ENCODE measurements around the gene MATN3. TPM values are rescaled to one million over a fixed set of nuclear protein-coding genes. Genes with fewer than 3 reads are reported as not detected.

The MATN3 gene
- total RNA-seq, 1 donor: 1.4 TPM

DNA sequence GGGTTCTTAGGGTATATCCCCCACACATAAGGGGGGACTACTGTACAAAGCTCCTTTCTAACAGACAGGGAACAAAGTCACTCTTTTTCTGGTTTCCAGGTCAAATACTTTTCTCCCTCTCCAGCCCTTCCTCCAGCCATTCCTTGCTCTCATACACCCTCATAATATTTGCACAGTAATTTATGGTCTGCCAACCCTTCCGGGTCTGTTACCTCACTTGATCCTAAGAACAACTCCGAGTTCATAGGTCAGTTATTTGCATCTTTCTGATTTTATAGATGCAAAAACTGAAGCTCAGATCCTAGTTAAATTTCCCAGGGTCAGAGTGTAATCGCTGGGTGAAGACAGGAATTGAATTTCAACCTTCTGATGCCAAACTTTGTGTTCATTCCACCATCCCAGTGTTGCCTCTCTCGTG lies 14.8 kb upstream of the MATN3 start:
- TF ChIP-seq, protein P1, sequence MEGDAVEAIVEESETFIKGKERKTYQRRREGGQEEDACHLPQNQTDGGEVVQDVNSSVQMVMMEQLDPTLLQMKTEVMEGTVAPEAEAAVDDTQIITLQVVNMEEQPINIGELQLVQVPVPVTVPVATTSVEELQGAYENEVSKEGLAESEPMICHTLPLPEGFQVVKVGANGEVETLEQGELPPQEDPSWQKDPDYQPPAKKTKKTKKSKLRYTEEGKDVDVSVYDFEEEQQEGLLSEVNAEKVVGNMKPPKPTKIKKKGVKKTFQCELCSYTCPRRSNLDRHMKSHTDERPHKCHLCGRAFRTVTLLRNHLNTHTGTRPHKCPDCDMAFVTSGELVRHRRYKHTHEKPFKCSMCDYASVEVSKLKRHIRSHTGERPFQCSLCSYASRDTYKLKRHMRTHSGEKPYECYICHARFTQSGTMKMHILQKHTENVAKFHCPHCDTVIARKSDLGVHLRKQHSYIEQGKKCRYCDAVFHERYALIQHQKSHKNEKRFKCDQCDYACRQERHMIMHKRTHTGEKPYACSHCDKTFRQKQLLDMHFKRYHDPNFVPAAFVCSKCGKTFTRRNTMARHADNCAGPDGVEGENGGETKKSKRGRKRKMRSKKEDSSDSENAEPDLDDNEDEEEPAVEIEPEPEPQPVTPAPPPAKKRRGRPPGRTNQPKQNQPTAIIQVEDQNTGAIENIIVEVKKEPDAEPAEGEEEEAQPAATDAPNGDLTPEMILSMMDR (IDR thresholded peaks at IDR 0.05; ENCODE audit: extremely low read depth, low read depth, low read length): no peak
- no peak overlapping the region for H3K4me2 ChIP-seq (ENCODE audit: insufficient read depth, low read length)

DNA sequence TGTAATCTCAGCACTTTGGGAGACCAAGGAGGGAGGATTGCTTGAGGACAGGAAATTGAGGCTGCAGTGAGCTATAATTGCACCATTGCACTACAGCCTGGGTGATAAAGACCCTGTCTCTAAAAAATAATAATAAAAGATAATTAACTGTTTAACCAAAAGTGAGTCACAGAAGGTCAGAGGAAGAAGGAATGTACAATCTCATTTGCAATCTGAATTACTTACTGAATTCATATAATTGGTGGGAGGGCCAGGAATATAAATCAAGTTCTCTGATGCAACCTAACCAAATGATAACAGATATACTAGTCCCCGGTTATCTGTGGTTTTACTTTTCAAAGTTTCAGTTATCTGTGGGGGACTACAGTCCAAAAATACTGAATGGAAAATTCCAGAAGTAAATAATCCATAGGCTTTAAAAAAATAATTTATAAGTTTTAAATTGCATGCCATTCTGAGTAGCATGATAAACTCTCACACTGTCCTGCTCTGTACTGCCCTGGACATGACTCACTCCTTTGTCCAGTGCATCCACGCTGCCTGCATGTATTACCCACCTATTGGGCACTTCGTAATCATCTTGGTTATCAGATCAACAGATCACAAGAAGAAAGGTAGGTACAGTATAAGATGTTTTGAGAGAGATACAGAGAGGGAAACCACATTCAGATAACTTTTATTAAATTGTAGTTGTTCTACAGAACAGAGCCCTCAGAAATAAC lies 12.8 kb upstream of the MATN3 start:
- Histone ChIP-seq H2AFZ (ENCODE audit: low read length) (no peak overlapping the region), H3K4me1 (ENCODE audit: insufficient read depth, low read length) (peaks cover 11% of the 10 kb centered on the region), H4K20me1 (ENCODE audit: insufficient read depth, low read length) (peaks cover 15% of the 10 kb centered on the region), H3K4me3 (ENCODE audit: insufficient read depth, low read length) (no peak overlapping the region), H3K36me3 (ENCODE audit: insufficient read depth, low read length) (peaks cover 21% of the 10 kb centered on the region), H3K27me3 (ENCODE audit: insufficient read depth, low read length) (no peaks in the 10 kb centered on the region), H3K4me2 (ENCODE audit: insufficient read depth, low read length) (no peak overlapping the region), H3K79me2 (ENCODE audit: insufficient read depth, low read length) (peaks cover 8% of the 10 kb centered on the region), H3K9me3 (ENCODE audit: low read depth, low read length) (no peaks in the 10 kb centered on the region), H3K27ac (ENCODE audit: low read depth, low read length) (no peak overlapping the region)
- TF ChIP-seq, protein P1 (IDR thresholded peaks at IDR 0.05; ENCODE audit: extremely low read depth, low read depth, low read length): no peak
- no peak for DNase-seq (ENCODE audit: insufficient read length, low spot score, missing footprints)

More for the DNA sequence above, 14.8 kb upstream of the MATN3 start:
- Histone ChIP-seq H3K27me3 (ENCODE audit: insufficient read depth, low read length) (no peaks in the 10 kb centered on the region), H3K9me3 (ENCODE audit: low read depth, low read length) (no peaks in the 10 kb centered on the region), H3K36me3 (ENCODE audit: insufficient read depth, low read length) (peaks cover 42% of the 10 kb centered on the region), H2AFZ (ENCODE audit: low read length) (no peak overlapping the region), H3K4me3 (ENCODE audit: insufficient read depth, low read length) (no peak overlapping the region), H3K79me2 (ENCODE audit: insufficient read depth, low read length) (peaks cover 21% of the 10 kb centered on the region), H3K27ac (ENCODE audit: low read depth, low read length) (peak overlapping the region; percentile 18), H4K20me1 (ENCODE audit: insufficient read depth, low read length) (peaks cover 15% of the 10 kb centered on the region), H3K4me1 (ENCODE audit: insufficient read depth, low read length) (peaks cover 11% of the 10 kb centered on the region)
- DNase-seq (ENCODE audit: insufficient read length, low spot score, missing footprints): no peak

DNA sequence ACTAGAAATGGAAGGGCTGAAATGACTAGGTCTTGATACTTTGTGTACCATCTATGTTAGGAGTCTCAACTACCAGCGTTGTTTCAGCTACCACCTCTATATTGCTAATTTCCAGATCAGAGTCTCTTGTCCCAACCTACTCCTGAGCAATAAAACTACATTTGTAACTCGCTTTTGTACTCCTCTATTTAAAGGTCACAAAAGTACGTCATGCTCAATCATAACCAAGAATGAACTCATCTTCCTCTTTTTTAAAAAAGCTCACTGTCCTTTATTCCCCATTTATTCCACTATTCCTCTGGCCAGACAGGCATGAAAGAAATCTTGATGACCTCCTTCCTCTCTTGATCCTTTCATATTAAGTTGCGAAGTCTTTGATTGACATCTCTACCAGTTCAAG lies 11.2 kb upstream of the MATN3 start:
- Histone ChIP-seq H3K79me2 (ENCODE audit: insufficient read depth, low read length) (peaks cover 2% of the 10 kb centered on the region), H3K4me2 (ENCODE audit: insufficient read depth, low read length) (no peak overlapping the region), H2AFZ (ENCODE audit: low read length) (no peak overlapping the region), H3K4me3 (ENCODE audit: insufficient read depth, low read length) (no peak overlapping the region), H3K9me3 (ENCODE audit: low read depth, low read length) (no peaks in the 10 kb centered on the region), H3K27me3 (ENCODE audit: insufficient read depth, low read length) (no peaks in the 10 kb centered on the region), H3K27ac (ENCODE audit: low read depth, low read length) (no peak overlapping the region), H3K36me3 (ENCODE audit: insufficient read depth, low read length) (peaks cover 14% of the 10 kb centered on the region), H3K4me1 (ENCODE audit: insufficient read depth, low read length) (peaks cover 11% of the 10 kb centered on the region), H4K20me1 (ENCODE audit: insufficient read depth, low read length) (peaks cover 13% of the 10 kb centered on the region)
- no peak for DNase-seq (ENCODE audit: insufficient read length, low spot score, missing footprints)
- TF ChIP-seq, protein P1 (IDR thresholded peaks at IDR 0.05; ENCODE audit: extremely low read depth, low read depth, low read length): no peak

DNA sequence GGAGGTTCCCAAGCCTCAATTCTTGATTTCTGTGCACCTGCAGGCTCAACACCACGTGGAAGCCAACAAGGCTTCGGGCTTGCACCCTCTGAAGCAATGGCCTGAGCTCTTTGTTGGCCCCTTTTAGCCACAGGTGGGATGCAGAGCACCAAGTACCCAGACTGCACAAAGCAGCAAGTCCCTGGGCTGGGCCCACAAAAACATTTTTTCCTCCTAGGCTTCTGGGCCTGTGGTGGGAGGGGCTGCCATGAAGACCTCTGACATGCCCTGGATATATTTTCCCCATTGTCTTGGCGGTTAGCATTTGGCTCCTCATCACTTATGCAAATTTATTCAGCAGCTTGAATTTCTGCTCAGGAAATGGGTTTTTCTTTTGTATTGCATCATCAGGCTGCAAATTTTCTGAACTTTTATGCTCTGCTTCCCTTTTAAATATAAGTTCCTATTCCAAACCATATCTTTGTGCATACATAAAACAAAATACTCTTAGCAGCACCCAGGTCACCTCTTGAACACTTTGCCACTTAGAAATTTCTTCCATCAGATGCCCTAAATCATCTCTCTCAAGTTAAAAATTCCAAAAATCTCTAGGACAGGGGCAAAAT lies 9.0 kb upstream of the MATN3 start:
- no peak overlapping the region for H2AFZ ChIP-seq (ENCODE audit: low read length)
- H3K27ac ChIP-seq (ENCODE audit: low read depth, low read length): no peak overlapping the region
- no peak overlapping the region for H3K4me3 ChIP-seq (ENCODE audit: insufficient read depth, low read length)
- H3K36me3 ChIP-seq (ENCODE audit: insufficient read depth, low read length): no peaks in the 10 kb centered on the region
- H3K27me3 ChIP-seq (ENCODE audit: insufficient read depth, low read length): no peaks in the 10 kb centered on the region
- no peaks in the 10 kb centered on the region for H3K4me1 ChIP-seq (ENCODE audit: insufficient read depth, low read length)
- no peak for DNase-seq (ENCODE audit: insufficient read length, low spot score, missing footprints)
- no peak overlapping the region for H3K4me2 ChIP-seq (ENCODE audit: insufficient read depth, low read length)
- TF ChIP-seq, protein P1 (IDR thresholded peaks at IDR 0.05; ENCODE audit: extremely low read depth, low read depth, low read length): no peak
- no peaks in the 10 kb centered on the region for H3K79me2 ChIP-seq (ENCODE audit: insufficient read depth, low read length)
- H4K20me1 ChIP-seq (ENCODE audit: insufficient read depth, low read length): no peaks in the 10 kb centered on the region
- H3K9me3 ChIP-seq (ENCODE audit: low read depth, low read length): no peaks in the 10 kb centered on the region

All from osteoblast (primary cell).